ENCODE results near the gene INPP5A. TPM values are rescaled to one million over a fixed set of nuclear protein-coding genes. Genes with fewer than 3 reads are reported as not detected.
"Not testable (repeated sequence)": the region's sequence is repeated elsewhere in the genome, so short reads cannot be mapped to it uniquely, and the experiment has no call there.

Gene INPP5A
- total and polyA plus RNA-seq, 9 of the 15 experiments (the other 6 are each of a cell fraction or from before 2014, with no cell fraction given), result 0.66 to 11.6 (median 7.7) TPM

DNA sequence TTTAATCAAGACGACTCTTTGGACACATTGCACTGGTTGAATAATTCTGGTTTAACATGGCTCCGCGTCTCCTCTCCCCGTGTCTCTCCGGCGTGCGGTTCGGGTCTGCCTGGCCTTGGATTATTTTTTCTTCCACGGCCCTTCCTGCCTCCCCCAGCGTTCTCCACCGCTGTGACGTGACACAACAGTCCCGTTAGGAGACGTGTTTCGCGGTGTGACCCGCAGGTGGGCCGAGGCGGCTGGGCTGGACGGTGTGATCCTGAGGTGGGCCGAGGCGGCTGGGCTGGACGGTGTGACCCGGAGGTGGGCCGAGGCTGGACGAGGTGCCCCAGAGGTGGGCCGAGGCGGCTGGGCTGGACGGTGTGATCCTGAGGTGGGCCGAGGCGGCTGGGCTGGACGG is 260.4 kb downstream of the INPP5A start:
- BruUV-seq (replicated peaks); ATAC-seq; H3K9ac ChIP-seq (ENCODE audit: insufficient read depth in 1 of 2, low read depth in 2 of 2, low read length in 2 of 2); H3K27ac ChIP-seq (ENCODE audit: extremely low read depth, low read depth, low read length); H3K4me3 ChIP-seq; POLR2A ChIA-PET; in situ Hi-C loops (cut with MboI); H2AFZ ChIP-seq (ENCODE audit: low read depth, low read length); H3K79me2 ChIP-seq (ENCODE audit: control insufficient read depth, insufficient read depth, low read length); DNase-seq (ENCODE audit: extremely low read depth in 1 of 4, low spot score in 3 of 4); H3K9me3 ChIP-seq (replicated peaks; ENCODE audit: control insufficient read depth, insufficient read depth, low read depth, low read length); FAIRE-seq; H4K20me1 ChIP-seq (replicated peaks; ENCODE audit: control insufficient read depth, insufficient read depth, low read length); H3K9me1 ChIP-seq (ENCODE audit: control insufficient read depth, insufficient read depth, low read length); H3K4me2 ChIP-seq (ENCODE audit: insufficient read depth, low read length); H3K36me3 ChIP-seq (ENCODE audit: control insufficient read depth, insufficient read depth, low read length); CTCF ChIA-PET (ENCODE audit: low intra/inter-chr PET ratio): not testable (repeated sequence)
- intact Hi-C loops (cut with micrococcal nuclease), result loop anchor here (10.0 kb wide), 1 partner anchor 143 kb away; no protein-coding TSS in a partner anchor
- 22% methylated on average over 17 of the region's 32 CpGs for WGBS (ENCODE audit: insufficient coverage, low coverage, missing lambda C conversion rate)
- Histone ChIP-seq H3K27me3 (ENCODE audit: control insufficient read depth in 2 of 2, insufficient read depth in 2 of 2, low read length in 2 of 2) (peaks cover 2 to 31% of the 10 kb centered on the region in 2 experiments; a peak in 3 of 5 replicates), H3K4me1 (replicated peaks in 1 of 2; ENCODE audit: control insufficient read depth in 2 of 2, insufficient read depth in 2 of 2, low read length in 2 of 2) (peaks cover 0 to 14% of the 10 kb centered on the region in 2 experiments; a peak in 1 of 5 replicates)

DNA sequence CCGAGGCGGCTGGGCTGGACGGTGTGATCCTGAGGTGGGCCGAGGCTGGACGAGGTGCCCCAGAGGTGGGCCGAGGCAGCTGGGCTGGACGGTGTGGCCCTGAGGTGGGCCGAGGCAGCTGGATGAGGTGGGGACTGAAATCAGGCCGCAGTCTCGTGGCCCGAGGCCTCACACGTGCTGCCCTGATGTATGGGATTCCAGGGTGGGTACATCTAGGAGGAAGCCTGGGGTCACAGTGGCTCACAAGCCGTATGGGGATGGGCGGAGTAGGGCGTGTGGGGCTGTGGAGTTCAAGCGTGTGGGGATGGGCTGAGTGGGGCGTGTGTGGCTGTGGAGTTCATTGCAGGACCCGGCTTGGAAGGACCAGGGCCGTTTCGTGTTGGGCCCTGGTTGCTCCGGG is 260.8 kb downstream of the INPP5A start:
- 5% methylated on average over 4 of the region's 21 CpGs for WGBS (ENCODE audit: insufficient coverage, low coverage, missing lambda C conversion rate)
- DNase-seq (ENCODE audit: extremely low read depth in 1 of 4, low spot score in 3 of 4) (no peak), ATAC-seq (no peak), FAIRE-seq (no peak)
- Histone ChIP-seq H3K4me3 (no peak overlapping the region), H3K9me1 (ENCODE audit: control insufficient read depth, insufficient read depth, low read length) (no peaks in the 10 kb centered on the region), H3K4me1 (replicated peaks in 1 of 2; ENCODE audit: control insufficient read depth in 2 of 2, insufficient read depth in 2 of 2, low read length in 2 of 2) (peaks cover 0 to 14% of the 10 kb centered on the region in 2 experiments; a peak in 1 of 5 replicates), H3K27ac (ENCODE audit: extremely low read depth, low read depth, low read length) (no peak overlapping the region), H3K79me2 (ENCODE audit: control insufficient read depth, insufficient read depth, low read length) (no peaks in the 10 kb centered on the region), H3K36me3 (ENCODE audit: control insufficient read depth, insufficient read depth, low read length) (no peaks in the 10 kb centered on the region), H3K27me3 (ENCODE audit: control insufficient read depth in 2 of 2, insufficient read depth in 2 of 2, low read length in 2 of 2) (peaks cover 2 to 31% of the 10 kb centered on the region in 2 experiments; a peak in 3 of 5 replicates), H3K9me3 (replicated peaks; ENCODE audit: control insufficient read depth, insufficient read depth, low read depth, low read length) (no peaks in the 10 kb centered on the region), H4K20me1 (replicated peaks; ENCODE audit: control insufficient read depth, insufficient read depth, low read length) (no peaks in the 10 kb centered on the region), H2AFZ (ENCODE audit: low read depth, low read length) (no peak overlapping the region), H3K9ac (ENCODE audit: insufficient read depth in 1 of 2, low read depth in 2 of 2, low read length in 2 of 2) (no peak overlapping the region), H3K4me2 (ENCODE audit: insufficient read depth, low read length) (no peak overlapping the region)
- BruUV-seq (replicated peaks), result no TSS peak
- in situ Hi-C loops (cut with MboI), result no loop called here
- ChIA-PET POLR2A (no interaction called here), CTCF (ENCODE audit: low intra/inter-chr PET ratio) (no interaction called here)
- intact Hi-C loops (cut with micrococcal nuclease), result loop anchor here (10.0 kb wide), 1 partner anchor 144 kb away; no protein-coding TSS in a partner anchor
- TF ChIP-seq, protein P1, sequence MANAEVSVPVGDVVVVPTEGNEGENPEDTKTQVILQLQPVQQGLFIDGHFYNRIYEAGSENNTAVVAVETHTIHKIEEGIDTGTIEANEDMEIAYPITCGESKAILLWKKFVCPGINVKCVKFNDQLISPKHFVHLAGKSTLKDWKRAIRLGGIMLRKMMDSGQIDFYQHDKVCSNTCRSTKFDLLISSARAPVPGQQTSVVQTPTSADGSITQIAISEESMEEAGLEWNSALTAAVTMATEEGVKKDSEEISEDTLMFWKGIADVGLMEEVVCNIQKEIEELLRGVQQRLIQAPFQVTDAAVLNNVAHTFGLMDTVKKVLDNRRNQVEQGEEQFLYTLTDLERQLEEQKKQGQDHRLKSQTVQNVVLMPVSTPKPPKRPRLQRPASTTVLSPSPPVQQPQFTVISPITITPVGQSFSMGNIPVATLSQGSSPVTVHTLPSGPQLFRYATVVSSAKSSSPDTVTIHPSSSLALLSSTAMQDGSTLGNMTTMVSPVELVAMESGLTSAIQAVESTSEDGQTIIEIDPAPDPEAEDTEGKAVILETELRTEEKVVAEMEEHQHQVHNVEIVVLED (CRISPR knock-in tag; IDR thresholded peaks at IDR 0.05), result no peak
- TF ChIP-seq, protein P2, sequence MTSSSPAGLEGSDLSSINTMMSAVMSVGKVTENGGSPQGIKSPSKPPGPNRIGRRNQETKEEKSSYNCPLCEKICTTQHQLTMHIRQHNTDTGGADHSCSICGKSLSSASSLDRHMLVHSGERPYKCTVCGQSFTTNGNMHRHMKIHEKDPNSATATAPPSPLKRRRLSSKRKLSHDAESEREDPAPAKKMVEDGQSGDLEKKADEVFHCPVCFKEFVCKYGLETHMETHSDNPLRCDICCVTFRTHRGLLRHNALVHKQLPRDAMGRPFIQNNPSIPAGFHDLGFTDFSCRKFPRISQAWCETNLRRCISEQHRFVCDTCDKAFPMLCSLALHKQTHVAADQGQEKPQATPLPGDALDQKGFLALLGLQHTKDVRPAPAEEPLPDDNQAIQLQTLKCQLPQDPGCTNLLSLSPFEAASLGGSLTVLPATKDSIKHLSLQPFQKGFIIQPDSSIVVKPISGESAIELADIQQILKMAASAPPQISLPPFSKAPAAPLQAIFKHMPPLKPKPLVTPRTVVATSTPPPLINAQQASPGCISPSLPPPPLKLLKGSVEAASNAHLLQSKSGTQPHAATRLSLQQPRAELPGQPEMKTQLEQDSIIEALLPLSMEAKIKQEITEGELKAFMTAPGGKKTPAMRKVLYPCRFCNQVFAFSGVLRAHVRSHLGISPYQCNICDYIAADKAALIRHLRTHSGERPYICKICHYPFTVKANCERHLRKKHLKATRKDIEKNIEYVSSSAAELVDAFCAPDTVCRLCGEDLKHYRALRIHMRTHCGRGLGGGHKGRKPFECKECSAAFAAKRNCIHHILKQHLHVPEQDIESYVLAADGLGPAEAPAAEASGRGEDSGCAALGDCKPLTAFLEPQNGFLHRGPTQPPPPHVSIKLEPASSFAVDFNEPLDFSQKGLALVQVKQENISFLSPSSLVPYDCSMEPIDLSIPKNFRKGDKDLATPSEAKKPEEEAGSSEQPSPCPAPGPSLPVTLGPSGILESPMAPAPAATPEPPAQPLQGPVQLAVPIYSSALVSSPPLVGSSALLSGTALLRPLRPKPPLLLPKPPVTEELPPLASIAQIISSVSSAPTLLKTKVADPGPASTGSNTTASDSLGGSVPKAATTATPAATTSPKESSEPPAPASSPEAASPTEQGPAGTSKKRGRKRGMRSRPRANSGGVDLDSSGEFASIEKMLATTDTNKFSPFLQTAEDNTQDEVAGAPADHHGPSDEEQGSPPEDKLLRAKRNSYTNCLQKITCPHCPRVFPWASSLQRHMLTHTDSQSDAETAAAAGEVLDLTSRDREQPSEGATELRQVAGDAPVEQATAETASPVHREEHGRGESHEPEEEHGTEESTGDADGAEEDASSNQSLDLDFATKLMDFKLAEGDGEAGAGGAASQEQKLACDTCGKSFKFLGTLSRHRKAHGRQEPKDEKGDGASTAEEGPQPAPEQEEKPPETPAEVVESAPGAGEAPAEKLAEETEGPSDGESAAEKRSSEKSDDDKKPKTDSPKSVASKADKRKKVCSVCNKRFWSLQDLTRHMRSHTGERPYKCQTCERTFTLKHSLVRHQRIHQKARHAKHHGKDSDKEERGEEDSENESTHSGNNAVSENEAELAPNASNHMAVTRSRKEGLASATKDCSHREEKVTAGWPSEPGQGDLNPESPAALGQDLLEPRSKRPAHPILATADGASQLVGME (CRISPR knock-in tag; IDR thresholded peaks at IDR 0.05), result no peak
- TF ChIP-seq SUPT5H (IDR thresholded peaks at IDR 0.05), result no peak
- no peak for TF ChIP-seq ZNF583 (CRISPR knock-in tag; IDR thresholded peaks at IDR 0.05)
- TF ChIP-seq MEF2A (IDR thresholded peaks at IDR 0.05; ENCODE audit: control insufficient read depth, low read depth, low read length), result no peak
- no peak for TF ChIP-seq PTBP1 (IDR thresholded peaks at IDR 0.05; ENCODE audit: low read depth, low read length)
- no peak for TF ChIP-seq GABPB2 (CRISPR knock-in tag; conservative IDR thresholded peaks at IDR 0.05)
- TF ChIP-seq MBD2 (IDR thresholded peaks at IDR 0.05; ENCODE audit: borderline replicate concordance, low read depth), result no peak
- no peak for TF ChIP-seq PHB2 (IDR thresholded peaks at IDR 0.05; ENCODE audit: low read depth)
- TF ChIP-seq POU5F1 (IDR thresholded peaks at IDR 0.05; ENCODE audit: borderline replicate concordance, low read depth, low read length, partially characterized antibody), result no peak

Data from K562 (cell line).